IPS-18a (cell line): Measurements from ENCODE around the gene HSDL2.
"Not testable (repeated sequence)": the region's sequence is repeated elsewhere in the genome, so short reads cannot be mapped to it uniquely, and the experiment has no call there.

ENCODE experiments used
- H3K27ac ChIP-seq: one replicate; pipeline ENCODE4 v1.5.1; 2013; ENCODE audit warnings: low read length
- H3K27me3 ChIP-seq: one replicate; pipeline ENCODE4 v1.6.1; 2013; ENCODE audit warnings: mild to moderate bottlenecking, low read length; ENCODE audit not compliant: control insufficient read depth, insufficient read depth
- H3K36me3 ChIP-seq: one replicate; pipeline ENCODE4 v1.6.1; 2013; ENCODE audit warnings: low read depth, low read length; ENCODE audit not compliant: control insufficient read depth
- H3K4me1 ChIP-seq: one replicate; pipeline ENCODE4 v1.6.1; 2013; ENCODE audit warnings: low read depth, low read length; ENCODE audit not compliant: control insufficient read depth
- H3K4me3 ChIP-seq: one replicate; pipeline ENCODE4 v1.5.1; 2013; ENCODE audit warnings: low read length
- H3K9ac ChIP-seq: one replicate; pipeline ENCODE4 v1.6.1; 2013; ENCODE audit warnings: mild to moderate bottlenecking, low read length, moderate library complexity
- H3K9me3 ChIP-seq: one replicate; pipeline ENCODE4 v1.6.1; 2013; ENCODE audit warnings: low read depth, low read length; ENCODE audit not compliant: control insufficient read depth

HSDL2 gene

GRCh38 chr9:112382066-112382465 is 2.2 kb downstream of the HSDL2 start:
- H3K36me3 ChIP-seq = no peaks in the 10 kb centered on the region
- no peaks in the 10 kb centered on the region for H3K9me3 ChIP-seq
- no peak overlapping the region for H3K9ac ChIP-seq
- H3K27ac ChIP-seq = no peak overlapping the region
- H3K27me3 ChIP-seq = no peaks in the 10 kb centered on the region
- H3K4me3 ChIP-seq = no peak overlapping the region
- peaks cover 18% of the 10 kb centered on the region for H3K4me1 ChIP-seq

GRCh38 chr9:112382501-112383364 is 2.8 kb downstream of the HSDL2 start:
- H3K36me3 ChIP-seq = no peaks in the 10 kb centered on the region
- no peaks in the 10 kb centered on the region for H3K27me3 ChIP-seq
- H3K4me1 ChIP-seq = peaks cover 16% of the 10 kb centered on the region
- H3K27ac ChIP-seq = no peak overlapping the region
- no peak overlapping the region for H3K4me3 ChIP-seq
- no peak overlapping the region for H3K9ac ChIP-seq
- H3K9me3 ChIP-seq = no peaks in the 10 kb centered on the region

GRCh38 chr9:112384219-112384618 is 4.3 kb downstream of the HSDL2 start:
- Histone ChIP-seq H3K36me3 (no peaks in the 10 kb centered on the region), H3K27me3 (no peaks in the 10 kb centered on the region), H3K9me3 (no peaks in the 10 kb centered on the region), H3K9ac (no peak overlapping the region), H3K4me3 (no peak overlapping the region), H3K4me1 (peaks cover 4% of the 10 kb centered on the region), H3K27ac (no peak overlapping the region)

GRCh38 chr9:112384690-112385089 is 4.8 kb downstream of the HSDL2 start:
- Histone ChIP-seq H3K27me3 (no peaks in the 10 kb centered on the region), H3K27ac (no peak overlapping the region), H3K9ac (no peak overlapping the region), H3K4me3 (no peak overlapping the region), H3K9me3 (no peaks in the 10 kb centered on the region), H3K4me1 (peaks cover 3% of the 10 kb centered on the region), H3K36me3 (no peaks in the 10 kb centered on the region)

- Histone ChIP-seq H3K36me3 (no peaks in the 10 kb centered on the region), H3K9ac (no peak overlapping the region), H3K4me1 (no peaks in the 10 kb centered on the region), H3K4me3 (no peak overlapping the region), H3K27me3 (no peaks in the 10 kb centered on the region), H3K27ac (no peak overlapping the region), H3K9me3 (no peaks in the 10 kb centered on the region)
Measured at GRCh38 chr9:112387115-112387514, 7.2 kb downstream of the HSDL2 start.

- not testable (repeated sequence) for H3K4me3 ChIP-seq, H3K27ac ChIP-seq, H3K9ac ChIP-seq, H3K9me3 ChIP-seq, H3K27me3 ChIP-seq, H3K36me3 ChIP-seq, H3K4me1 ChIP-seq
Measured at GRCh38 chr9:112389897-112390296, 10.0 kb downstream of the HSDL2 start.

GRCh38 chr9:112391936-112392560 is 12.1 kb downstream of the HSDL2 start:
- H3K36me3 ChIP-seq, H3K4me3 ChIP-seq, H3K9me3 ChIP-seq, H3K4me1 ChIP-seq, H3K27ac ChIP-seq, H3K9ac ChIP-seq, H3K27me3 ChIP-seq: not testable (repeated sequence)

GRCh38 chr9:112393146-112393545 is 13.2 kb downstream of the HSDL2 start:
- not testable (repeated sequence) for H3K4me1 ChIP-seq, H3K9ac ChIP-seq

GRCh38 chr9:112396416-112396815 is 16.5 kb downstream of the HSDL2 start:
- no peak overlapping the region for H3K9ac ChIP-seq
- H3K27me3 ChIP-seq = no peaks in the 10 kb centered on the region
- H3K4me3 ChIP-seq = no peak overlapping the region
- H3K4me1 ChIP-seq = no peaks in the 10 kb centered on the region
- H3K27ac ChIP-seq = no peak overlapping the region
- no peaks in the 10 kb centered on the region for H3K36me3 ChIP-seq
- H3K9me3 ChIP-seq = no peaks in the 10 kb centered on the region

More at GRCh38 chr9:112393146-112393545, 13.2 kb downstream of the HSDL2 start:
- not testable (repeated sequence) for H3K9me3 ChIP-seq, H3K36me3 ChIP-seq, H3K4me3 ChIP-seq, H3K27me3 ChIP-seq, H3K27ac ChIP-seq

GRCh38 chr9:112396872-112397271 is 17.0 kb downstream of the HSDL2 start:
- Histone ChIP-seq H3K27me3 (no peaks in the 10 kb centered on the region), H3K9me3 (no peaks in the 10 kb centered on the region), H3K36me3 (no peaks in the 10 kb centered on the region), H3K27ac (no peak overlapping the region), H3K4me1 (no peaks in the 10 kb centered on the region), H3K4me3 (no peak overlapping the region), H3K9ac (no peak overlapping the region)

- no peak overlapping the region for H3K4me3 ChIP-seq
- no peak overlapping the region for H3K27ac ChIP-seq
- H3K4me1 ChIP-seq = no peaks in the 10 kb centered on the region
- H3K9me3 ChIP-seq = no peaks in the 10 kb centered on the region
- no peak overlapping the region for H3K9ac ChIP-seq
- no peaks in the 10 kb centered on the region for H3K27me3 ChIP-seq
- no peaks in the 10 kb centered on the region for H3K36me3 ChIP-seq
Measured at GRCh38 chr9:112401175-112401815, 21.4 kb downstream of the HSDL2 start.
